Type B pancreatic cell (in vitro differentiated cells): ENCODE results near the gene HYAL4. TPM values are rescaled to one million over a fixed set of nuclear protein-coding genes. Genes with fewer than 3 reads are reported as not detected.

ENCODE experiments used
- total RNA-seq: library from RNA; stranded (reverse); gene quantifications from 2 replicates; pipeline ENCODE4 v1.2.1, GENCODE V29; 2021; ENCODE audit warnings: low replicate concordance

The HYAL4 gene
- total RNA-seq, 1 donor from 2014 or later, result not detected

Other genes with a start within 250 kb of the HYAL4 start
- not detected in 2 replicates for gene ASB15, start 243.3 kb upstream of the HYAL4 start, total RNA-seq
- gene LMOD2, start 189.3 kb upstream of the HYAL4 start, total RNA-seq, result 0.19 TPM in 1 of 2 replicates, not detected in the other
- gene WASL, start 96.2 kb upstream of the HYAL4 start, total RNA-seq, result 34.4 and 47.5 TPM in 2 replicates
- not detected in 2 replicates for gene SPAM1, start 80.1 kb downstream of the HYAL4 start, total RNA-seq
- gene TMEM229A, start 187.9 kb downstream of the HYAL4 start, total RNA-seq, result 0.19 and 0.33 TPM in 2 replicates